CD4-positive, alpha-beta T cell treated with Interleukin-6 for 4 hours (primary cell): ENCODE data around the gene CAST.

Source experiments
- DNase-seq: peaks from one replicate; pipeline ENCODE4 v3.0.0-alpha.2; 2020; ENCODE audit warnings: mixed read lengths

CAST gene

DNA sequence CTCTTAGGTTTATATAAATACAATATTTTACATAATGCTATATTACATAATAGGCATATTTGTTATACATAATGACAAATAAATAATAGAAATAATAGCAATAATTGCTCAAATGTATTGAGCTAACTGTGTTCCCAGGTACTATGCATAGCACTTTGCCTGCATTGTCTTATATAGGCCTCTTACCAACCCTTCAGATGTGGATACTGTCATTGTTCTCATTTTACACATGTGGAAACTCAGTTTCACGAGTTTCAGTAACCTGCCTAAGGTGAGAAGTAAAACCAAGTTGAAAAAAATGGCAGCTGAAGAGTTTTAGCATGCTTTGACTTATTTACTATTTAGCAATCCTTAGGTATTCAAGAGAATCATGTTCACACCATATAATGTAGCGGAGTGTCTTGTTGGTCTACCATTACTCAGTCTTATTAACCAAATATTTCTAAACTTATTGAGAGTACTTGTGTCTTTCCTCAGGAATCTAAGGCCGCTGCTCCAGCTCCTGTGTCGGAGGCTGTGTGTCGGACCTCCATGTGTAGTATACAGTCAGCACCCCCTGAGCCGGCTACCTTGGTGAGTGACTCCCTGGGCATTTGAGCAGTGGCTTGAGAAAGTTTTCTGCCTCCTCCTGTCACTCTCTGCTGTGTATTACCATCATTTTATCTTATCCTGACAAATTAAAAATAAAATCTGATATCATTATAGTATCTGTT lies 88.1 kb downstream of the CAST start:
- DNase-seq, result no peak

DNA sequence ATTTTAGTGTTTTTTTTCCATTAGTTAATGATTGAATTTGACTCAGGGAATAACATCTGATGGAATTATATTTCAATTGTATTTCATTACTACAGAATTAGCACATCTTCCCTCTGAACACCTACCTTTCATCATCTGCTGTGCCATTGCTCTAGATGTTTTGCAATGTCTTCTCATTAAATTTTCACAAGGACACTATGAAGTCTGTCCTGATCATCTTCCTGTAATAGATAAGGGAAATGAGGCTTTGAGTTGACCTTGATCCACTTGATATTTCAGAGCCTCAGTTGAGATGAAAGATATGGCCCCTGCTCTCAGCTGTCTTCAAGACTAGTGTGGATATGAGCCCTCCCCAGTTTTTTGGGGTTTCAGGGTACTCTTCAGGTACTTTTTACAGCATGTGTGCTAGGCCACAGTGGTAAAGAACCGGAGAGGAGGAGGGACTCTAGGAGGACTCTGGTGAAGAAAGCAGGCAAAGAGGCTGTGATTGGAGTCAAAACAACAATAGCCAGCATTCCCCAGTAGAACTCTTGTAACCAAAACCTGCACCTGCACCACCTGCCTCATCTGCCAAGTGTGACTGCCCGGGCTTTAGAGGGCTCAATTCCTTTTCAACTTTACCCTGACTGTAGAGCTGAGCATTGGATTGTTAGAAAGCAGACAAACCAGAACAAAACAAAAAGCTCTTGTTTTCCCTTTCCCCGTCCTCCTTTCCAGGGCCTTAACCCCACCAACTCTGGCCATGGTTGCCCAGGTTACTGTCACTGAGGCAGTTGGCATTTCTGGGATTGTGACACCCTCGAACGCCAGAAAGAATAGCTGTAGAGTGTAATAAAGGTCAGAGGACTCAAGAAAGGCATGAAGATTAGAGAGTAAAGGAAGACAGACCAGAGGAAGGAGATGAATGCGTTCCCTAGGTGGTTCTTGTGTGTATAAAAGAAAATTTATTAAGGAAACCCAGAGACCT lies 89.3 kb downstream of the CAST start:
- no peak for DNase-seq

DNA sequence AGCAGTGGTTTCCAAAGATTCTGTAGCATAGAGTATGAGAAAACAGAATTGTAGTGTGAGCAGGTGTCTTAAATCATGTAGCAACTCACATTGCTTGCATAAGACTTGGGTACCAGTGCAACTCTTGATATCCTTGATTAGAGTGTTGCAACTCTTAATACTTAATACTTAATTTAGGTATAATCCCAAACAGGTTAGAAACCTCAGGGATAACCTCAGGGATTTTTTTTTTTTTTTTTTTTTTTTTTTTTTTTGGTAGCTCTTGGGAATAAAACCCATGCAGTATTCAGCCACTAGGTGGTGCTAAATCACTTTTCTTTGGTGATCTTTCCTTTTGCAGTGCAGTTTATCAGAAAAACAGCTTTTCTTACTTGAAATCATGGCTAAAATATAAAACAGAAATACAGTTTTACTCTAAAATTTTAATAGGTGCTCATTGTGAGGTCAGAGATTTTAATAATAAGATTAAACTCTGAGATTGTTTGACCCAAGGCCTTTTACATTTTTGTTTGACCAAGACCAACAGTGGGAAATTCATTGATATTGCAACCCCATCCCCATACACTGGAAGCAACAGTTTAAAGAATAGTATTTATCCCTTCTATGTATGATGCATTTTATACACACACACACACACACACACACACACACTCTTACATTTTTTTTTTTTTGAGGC lies 90.3 kb downstream of the CAST start:
- peak; percentile 58 for DNase-seq

DNA sequence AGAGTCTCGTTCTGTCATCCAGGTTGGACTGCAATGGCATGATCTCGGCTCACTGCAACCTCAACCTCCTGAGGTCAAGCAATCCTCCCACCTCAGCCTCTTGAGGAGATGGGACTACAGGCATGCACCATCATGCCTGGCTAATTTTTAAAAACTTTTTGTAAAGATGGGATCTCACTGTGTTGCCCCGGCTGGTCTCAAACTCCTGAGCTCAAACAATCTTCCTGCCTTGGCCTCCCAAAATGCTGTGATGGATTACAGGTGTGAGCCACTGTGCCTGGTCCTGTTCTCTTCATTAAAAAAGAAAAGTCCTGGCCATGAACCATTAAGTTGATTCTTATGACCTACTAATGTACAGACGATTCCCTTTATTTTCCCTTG lies 90.8 kb downstream of the CAST start:
- no peak for DNase-seq

DNA sequence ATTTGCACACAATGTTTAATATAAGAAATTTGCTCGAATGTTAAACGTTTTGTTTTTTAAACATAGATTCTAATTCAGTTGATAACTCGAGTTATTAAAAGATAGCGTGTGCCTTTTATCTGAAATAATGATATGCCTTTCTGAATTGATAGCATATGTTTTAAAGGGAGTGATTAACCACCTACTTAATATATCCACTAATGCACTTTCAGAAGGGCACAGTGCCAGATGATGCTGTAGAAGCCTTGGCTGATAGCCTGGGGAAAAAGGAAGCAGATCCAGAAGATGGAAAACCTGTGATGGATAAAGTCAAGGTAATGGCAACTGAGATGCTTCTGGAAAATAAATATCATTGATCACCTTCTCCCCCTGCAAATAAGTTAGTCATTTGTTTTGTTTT lies 91.7 kb downstream of the CAST start:
- DNase-seq, result no peak

DNA sequence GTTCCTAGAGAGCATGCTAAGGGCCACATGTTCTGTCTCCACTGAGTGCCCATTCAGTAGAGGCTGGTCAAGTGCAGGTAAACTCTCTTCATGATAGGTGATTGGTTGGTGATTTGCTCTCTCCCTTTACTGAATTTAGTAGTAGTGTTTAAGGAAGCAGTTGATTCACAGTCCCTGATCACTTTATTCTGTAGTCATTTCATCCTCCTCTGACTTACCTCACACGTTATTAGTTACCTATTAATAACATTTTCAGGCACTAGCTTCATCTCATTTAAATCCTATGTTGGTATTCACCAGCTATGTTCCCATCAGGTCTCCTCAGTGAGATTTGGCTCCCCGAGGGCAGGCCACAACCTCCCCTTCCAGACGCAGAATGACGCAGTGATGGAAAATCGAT lies 93.7 kb downstream of the CAST start:
- DNase-seq, result no peak

DNA sequence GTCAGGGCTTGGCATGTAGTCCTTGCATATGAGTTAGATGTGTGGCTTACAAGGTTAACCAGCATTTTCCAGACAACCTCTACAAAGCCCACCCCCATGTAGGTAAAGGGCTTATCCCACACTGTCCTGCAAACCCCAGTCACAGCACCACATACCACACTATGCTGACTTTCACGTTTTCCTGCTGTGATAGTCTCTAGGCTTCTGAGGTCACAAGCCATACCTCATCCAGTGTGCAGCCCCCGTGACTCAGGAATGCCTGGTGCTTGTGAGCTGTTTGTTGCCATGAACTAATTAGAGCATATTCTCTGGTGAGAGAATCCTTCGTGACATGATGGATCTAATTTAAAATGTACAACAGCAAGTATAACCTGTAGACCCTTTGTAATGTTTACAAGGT lies 94.8 kb downstream of the CAST start:
- no peak for DNase-seq

DNA sequence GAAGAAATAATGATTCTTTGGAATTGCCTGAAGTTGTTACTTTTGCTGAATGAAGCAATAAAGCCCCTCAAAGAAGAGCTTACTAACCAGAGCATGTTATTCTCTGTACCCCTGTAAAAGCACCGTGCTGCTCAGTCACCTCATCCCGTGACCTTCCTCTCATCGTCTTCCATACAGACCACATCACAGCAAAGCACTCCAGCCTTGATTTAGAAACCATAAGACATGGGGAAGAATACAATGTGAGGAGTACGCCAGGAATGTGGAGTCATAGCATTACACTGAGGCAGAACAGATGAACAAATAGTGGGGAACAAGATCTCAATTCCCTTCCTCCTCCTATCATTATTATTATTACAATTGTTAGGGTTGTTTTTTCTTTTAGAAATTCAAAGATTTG lies 96.4 kb downstream of the CAST start:
- no peak for DNase-seq

DNA sequence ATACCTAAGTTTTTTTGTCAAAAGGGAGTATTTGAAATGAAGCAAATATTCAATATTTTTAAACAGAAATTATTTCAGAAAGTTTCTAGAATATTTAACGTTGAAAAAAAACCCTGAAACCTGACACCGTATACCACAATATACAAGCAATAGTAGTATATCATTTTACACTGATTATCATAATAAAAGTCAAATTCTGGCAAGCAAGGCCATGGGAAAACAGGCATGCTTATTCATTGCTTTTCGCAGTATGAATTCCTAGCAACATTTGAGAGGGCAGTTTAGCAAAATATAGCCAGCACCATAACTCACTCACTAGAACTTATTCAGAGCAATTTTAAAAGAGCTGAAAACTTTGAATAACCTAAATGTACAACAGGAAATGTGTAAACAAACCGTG lies 99.4 kb downstream of the CAST start:
- no peak for DNase-seq

DNA sequence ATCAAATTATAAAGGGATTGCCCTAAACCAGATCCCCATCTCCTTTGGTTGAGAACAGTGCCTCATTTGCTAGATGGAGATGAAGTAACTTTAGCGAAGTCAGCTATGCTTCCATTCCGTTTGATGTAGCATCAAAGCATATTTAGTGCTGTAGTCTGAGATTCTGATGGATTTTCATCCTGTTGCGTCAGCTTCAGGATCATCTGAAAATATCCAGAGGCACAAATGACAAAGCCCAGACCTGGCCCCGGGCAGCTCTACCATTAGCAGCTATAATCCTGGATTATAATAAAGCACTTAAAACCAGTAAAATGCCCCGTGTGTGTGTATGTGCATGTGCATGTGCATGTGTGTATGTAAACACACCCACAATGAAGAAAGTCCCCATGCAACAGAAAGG lies 100.8 kb downstream of the CAST start:
- DNase-seq, result no peak

DNA sequence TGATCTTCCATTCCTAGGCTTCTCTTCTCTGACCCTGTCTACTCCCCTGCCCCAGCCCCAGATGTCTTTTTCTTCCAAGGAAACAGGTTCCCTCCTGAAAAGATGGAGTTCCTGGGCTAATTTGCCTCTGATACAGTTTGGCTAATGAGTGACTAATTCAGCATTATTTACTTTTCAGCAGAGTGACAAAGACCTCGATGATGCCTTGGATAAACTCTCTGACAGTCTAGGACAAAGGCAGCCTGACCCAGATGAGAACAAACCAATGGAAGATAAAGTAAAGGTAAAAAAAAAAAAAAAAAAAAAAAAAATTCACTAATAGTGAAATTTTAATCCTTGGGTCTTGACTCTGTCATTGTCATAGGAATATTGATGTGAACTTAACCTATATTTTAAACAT lies 102.9 kb downstream of the CAST start:
- DNase-seq, result no peak

DNA sequence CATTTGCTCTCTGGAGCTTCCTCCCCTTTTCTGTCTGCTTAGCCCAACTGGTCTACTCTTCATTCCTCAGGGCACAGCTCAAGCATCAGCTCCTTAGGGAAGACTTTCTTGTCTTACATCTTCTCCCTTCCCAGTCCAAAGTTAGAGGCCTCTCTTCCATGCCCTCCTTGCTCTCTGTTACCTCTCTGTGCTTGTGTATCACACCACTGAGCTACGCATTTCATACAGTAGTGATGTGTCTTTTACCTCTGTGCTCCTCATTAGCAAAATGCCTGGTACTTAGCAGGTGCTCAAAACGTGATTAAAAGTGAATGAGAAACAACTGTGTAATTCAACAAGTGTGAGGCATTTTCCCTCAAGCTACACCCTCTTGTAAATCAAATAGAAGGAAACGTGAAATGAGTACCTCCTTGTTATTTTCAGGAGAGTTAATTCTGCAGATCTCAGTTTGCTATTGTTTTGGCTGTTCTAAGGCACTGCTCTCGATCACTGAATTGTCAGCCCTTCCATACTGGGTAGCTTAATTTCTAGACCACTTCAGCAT lies 106.6 kb downstream of the CAST start:
- DNase-seq, result no peak

DNA sequence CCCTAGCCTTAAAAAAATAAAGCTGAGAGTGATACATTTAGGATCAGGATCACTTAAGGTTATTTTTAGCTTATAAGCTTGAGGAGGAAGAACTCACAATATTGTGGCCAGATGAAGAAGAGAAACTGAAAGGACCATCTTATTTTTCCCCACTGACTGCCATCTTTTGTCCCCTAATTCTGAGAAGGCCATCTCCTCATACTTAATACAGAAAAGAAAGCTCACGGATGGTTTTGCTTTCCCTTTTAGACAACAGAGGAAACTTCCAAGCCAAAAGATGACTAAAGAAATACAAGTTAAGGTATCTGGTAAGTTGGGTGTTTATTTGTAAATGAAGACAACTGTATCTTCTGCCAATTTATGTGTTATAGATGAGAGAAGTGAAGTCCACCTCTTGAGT lies 109.2 kb downstream of the CAST start:
- DNase-seq, result no peak

DNA sequence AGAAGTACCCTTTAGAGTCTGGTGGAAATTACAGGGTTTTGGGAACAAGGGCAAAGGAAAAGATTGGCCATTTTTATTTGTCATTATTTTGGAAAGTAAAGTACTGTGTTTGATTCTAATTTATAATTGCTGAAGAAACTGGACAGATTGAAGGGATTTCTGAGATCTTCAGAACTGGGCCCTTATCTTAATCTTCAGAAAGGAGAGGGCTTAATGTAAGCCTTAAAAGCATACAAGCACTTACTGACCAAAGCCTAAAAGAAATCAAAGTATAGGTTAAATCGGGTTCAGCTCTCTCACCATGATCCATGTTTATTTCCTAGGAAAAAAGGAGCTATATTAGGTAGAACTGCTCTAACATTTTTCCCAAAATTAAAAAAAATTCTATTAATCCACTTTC lies 109.9 kb downstream of the CAST start:
- no peak for DNase-seq

DNA sequence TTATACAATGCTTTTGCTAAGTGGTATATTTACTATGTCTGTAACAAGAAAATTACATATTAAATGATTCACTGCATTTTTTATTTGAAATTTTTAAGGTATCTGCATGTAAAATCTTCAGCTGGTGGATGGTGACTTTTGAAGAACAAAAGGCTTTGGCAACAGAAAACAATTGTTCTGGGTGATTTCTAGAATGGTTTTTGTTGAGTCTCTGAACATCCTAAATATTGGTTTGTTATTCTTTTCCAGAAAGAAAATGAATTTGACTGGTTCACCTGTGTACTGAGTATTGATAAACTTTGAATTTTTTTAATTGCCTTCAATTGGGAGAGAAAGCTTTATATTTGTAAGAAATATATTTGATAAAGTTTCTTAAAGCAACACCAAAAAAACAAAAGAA lies 110.4 kb downstream of the CAST start:
- no peak for DNase-seq

DNA sequence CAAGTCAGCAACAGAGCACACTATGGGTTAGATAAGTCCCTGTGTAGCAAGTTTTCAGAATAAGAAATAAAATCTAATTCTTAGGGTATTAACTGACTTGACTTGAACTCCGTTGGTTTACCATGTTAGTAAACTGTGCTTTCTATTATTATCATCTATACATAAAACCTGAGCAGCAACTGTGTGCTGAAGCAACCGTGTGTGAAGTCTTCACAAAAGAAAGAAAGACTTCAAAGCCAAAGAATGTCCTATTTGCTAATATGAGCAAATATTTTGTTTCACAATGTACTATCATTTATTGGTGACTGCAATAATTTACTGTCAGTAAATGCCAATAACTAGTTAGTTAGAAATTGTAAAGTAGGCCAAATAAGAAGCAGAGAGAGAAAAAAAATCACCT lies 112.9 kb downstream of the CAST start:
- no peak for DNase-seq

DNA sequence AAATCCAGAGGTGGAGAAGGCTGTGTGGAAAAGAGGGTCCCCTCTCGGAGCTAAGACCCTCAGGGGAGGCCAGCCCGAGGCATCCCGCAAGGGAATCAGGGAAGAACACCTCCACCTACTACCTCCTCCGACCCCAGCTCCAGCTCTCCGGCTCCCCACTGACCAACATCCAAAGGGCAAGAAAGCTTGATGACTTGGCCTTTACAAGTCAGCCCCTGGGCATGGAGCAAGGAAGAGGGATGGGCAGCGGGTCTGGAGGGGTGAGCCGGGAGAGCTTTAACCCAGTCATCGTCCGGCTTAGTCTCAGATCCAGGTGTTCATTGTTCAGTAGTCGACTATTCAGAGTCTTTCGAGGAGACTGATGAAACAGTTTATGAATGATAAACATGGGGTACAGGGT lies 113.5 kb downstream of the CAST start:
- DNase-seq, result no peak

DNA sequence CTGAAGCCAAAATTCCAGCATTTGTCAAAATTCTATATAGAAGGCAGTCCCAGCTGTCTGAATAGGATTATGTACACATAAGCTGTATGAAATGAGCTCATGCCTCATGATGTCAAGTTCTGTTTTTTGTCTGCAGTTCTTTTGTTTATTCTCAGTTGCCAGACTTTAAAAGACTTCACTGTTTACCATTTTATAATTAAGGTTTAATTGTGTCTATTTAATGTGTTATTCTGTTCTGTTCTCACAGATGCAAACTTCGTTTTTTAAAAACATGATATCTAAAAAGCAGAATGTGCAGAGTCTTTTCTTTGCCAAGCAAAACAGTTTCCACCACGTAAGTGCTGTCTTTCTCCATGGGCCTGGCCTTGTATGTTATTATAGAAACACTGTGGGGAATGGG lies 114.4 kb downstream of the CAST start:
- no peak for DNase-seq

DNA sequence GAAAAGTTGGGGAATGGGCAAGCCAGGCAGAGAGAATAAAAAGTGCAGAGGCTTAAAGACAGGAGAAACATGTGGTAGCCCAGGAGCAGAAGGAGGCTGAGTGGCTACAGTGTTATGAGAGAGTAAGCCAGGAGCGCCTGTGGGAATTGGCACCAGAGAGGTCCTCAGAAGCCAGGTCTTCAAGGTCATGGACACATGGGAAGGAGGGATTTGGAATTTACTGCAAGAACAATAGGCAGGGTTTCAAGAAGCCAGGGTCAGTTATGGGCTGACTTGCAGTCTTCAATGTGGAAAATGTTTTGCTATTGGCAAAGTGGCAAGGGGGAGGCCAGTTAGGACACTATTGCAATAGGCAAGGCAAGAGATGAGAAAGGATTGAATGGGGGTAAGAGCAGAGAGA lies 116.2 kb downstream of the CAST start:
- no peak for DNase-seq

DNA sequence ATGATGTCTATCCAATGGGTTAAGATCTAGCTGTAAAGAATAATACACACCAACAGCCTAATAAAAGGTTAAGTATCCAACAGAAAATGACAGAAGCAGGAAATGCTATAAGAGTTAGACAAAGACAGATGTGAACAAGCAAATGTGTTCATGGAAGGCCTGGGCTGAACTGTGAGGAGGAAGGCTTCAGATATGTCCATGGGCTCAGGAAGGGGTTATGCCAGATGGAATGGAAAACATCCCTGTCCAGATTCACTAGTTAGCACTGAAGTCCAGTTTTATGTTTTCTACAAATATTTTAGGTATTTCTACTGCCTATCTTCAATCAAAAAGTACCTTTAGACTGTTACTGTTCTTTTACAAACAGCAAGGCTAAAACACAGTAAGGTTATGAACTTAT lies 118.5 kb downstream of the CAST start:
- DNase-seq, result no peak

DNA sequence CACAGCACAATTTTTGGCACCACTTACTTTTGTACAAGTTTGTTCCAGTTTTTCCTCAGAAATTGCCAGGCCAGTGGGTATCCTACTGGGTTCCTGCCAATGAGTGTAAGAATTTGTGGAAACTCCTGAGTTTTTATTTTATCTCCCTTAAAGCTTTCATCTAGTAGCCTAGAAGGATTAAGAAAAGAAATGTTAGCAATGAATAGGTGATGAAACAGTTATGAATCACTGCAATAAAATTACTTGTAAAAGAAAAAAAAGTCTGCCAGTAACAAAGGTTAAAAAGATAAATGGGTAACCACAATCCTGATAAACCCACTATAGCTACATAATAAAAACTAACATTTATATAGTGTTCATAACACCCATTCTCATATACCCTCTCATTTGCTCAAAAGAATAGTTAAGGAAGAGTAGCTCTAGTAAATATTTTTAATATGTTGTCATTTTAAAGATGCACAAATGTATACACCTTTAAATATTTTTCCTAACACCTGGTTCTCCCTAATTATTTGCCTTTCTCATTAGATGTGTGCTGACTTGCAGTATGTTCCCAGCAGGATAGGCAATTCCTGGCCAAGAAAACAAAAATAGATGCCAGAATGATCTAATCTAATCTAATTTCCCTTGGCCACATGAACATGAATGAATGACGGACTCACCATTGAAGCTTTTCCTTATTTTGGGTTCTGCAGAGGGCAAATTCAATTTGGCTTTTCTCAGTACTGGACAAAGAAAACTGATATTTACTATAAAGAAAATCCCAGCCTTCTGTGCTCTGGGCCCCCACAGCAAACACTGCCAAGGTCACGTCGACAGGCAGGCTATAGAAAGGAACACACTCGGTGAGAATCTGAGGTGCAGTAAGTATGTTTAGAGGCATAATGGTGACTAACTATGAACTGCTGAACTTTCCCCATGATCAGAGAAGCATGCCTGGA lies 119.1 kb downstream of the CAST start:
- no peak for DNase-seq

DNA sequence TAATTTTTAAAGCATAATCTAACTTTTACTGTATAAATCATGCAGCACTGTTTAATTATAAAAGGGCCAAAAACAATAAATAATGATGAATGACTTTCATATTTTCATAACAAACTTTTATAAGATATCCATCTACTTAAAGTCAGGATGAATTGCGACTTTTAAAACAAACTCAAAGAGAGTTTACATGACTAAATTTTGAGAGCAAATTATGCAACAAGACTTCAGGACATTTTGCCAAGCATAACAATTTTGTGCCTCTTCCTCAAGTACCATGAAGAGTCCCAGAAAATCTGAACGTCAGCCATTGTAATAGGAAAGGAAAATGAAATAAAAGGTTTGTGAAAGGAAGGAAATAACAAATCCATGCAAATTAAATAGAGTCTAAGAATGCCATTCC lies 121.2 kb downstream of the CAST start:
- no peak for DNase-seq
